ENCODE data around the gene NRXN3.

DNA sequence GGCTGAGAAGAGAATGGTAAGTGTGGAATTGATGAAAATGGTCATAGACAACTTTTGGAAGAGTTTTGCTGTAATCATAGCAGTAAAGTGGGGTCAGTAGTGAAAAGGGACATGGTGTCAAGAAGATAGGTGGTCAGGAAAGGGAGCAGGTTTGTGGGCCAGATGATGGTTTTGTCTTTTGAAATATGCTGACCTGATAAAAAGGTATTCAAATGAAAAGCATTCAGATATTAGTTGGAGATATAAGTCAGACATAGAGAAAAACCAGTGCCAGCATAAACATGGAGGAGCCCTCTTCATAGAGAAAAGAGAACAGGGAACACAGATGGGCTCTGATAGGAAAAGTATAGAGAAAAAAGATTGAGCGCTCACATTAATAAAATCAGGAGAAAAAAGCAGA, 518.3 kb downstream of the NRXN3 start:
- TF ChIP-seq POLR2AphosphoS5 (IDR thresholded peaks at IDR 0.05; ENCODE audit: low read depth, low read length), result no peak
- TF ChIP-seq RXRA (IDR thresholded peaks at IDR 0.05; ENCODE audit: borderline replicate concordance, low read depth), result no peak
- TF ChIP-seq, protein P1, sequence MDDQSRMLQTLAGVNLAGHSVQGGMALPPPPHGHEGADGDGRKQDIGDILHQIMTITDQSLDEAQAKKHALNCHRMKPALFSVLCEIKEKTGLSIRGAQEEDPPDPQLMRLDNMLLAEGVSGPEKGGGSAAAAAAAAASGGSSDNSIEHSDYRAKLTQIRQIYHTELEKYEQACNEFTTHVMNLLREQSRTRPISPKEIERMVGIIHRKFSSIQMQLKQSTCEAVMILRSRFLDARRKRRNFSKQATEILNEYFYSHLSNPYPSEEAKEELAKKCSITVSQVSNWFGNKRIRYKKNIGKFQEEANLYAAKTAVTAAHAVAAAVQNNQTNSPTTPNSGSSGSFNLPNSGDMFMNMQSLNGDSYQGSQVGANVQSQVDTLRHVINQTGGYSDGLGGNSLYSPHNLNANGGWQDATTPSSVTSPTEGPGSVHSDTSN (IDR thresholded peaks at IDR 0.05), result no peak
- TF ChIP-seq, protein P2, sequence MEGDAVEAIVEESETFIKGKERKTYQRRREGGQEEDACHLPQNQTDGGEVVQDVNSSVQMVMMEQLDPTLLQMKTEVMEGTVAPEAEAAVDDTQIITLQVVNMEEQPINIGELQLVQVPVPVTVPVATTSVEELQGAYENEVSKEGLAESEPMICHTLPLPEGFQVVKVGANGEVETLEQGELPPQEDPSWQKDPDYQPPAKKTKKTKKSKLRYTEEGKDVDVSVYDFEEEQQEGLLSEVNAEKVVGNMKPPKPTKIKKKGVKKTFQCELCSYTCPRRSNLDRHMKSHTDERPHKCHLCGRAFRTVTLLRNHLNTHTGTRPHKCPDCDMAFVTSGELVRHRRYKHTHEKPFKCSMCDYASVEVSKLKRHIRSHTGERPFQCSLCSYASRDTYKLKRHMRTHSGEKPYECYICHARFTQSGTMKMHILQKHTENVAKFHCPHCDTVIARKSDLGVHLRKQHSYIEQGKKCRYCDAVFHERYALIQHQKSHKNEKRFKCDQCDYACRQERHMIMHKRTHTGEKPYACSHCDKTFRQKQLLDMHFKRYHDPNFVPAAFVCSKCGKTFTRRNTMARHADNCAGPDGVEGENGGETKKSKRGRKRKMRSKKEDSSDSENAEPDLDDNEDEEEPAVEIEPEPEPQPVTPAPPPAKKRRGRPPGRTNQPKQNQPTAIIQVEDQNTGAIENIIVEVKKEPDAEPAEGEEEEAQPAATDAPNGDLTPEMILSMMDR (IDR thresholded peaks at IDR 0.05), result no peak
- TF ChIP-seq TAF1 (IDR thresholded peaks at IDR 0.05; ENCODE audit: borderline replicate concordance, low read depth, low read length), result no peak
- no peak for TF ChIP-seq TEAD4 (IDR thresholded peaks at IDR 0.05; ENCODE audit: borderline replicate concordance, insufficient read depth)
- no peak for TF ChIP-seq RFX5 (IDR thresholded peaks at IDR 0.05; ENCODE audit: low read length)
- no peak for TF ChIP-seq NRF1 (IDR thresholded peaks at IDR 0.05; ENCODE audit: low read depth, low read length)
- TF ChIP-seq TCF12 (IDR thresholded peaks at IDR 0.05), result no peak

Data from SK-N-SH (cell line).